Endodermal cell (in vitro differentiated cells): ENCODE results near the gene CLCN4. TPM values are rescaled to one million over a fixed set of nuclear protein-coding genes. Genes with fewer than 3 reads are reported as not detected.

Source experiments
- DNase-seq: peaks from one replicate; pipeline ENCODE4 v3.0.0-alpha.2; 2017
- H3K27ac ChIP-seq: 2 replicates; pipeline ENCODE4 v1.5.1; 2013; ENCODE audit warnings: mild to moderate bottlenecking, low read depth, low read length, moderate library complexity
- H3K27me3 ChIP-seq: 2 replicates; pipeline ENCODE4 v1.6.1; 2013; ENCODE audit warnings: mild to moderate bottlenecking, low read length, moderate library complexity; ENCODE audit not compliant: insufficient read depth, control insufficient read depth, poor library complexity, severe bottlenecking
- H3K36me3 ChIP-seq: 2 replicates; pipeline ENCODE4 v1.7.0; 2013; ENCODE audit warnings: mild to moderate bottlenecking, low read length, moderate library complexity; ENCODE audit not compliant: control insufficient read depth, insufficient read depth
- H3K4me1 ChIP-seq: one replicate; pipeline ENCODE4 v1.7.0; 2013; ENCODE audit warnings: low read length; ENCODE audit not compliant: control insufficient read depth, insufficient read depth
- H3K4me3 ChIP-seq: 2 replicates; pipeline ENCODE4 v1.5.1; 2013; ENCODE audit warnings: mild to moderate bottlenecking, low read length, moderate library complexity
- H3K9ac ChIP-seq: 2 replicates; pipeline ENCODE4 v1.6.1; 2013; ENCODE audit warnings: mild to moderate bottlenecking, low read length, moderate library complexity; ENCODE audit not compliant: poor library complexity, severe bottlenecking; ENCODE audit errors: extremely low read depth
- H3K9me3 ChIP-seq: 2 replicates; pipeline ENCODE4 v1.6.1; 2013; ENCODE audit warnings: mild to moderate bottlenecking, low read length, moderate library complexity; ENCODE audit not compliant: control insufficient read depth
- H3K27ac Mint-ChIP-seq: 2 replicates; pipeline ENCODE4 v1.8.0; 2020; ENCODE audit warnings: mixed read lengths
- H3K27me3 Mint-ChIP-seq: 2 replicates; pipeline ENCODE4 v1.8.0; 2021; ENCODE audit warnings: mild to moderate bottlenecking, mixed read lengths; ENCODE audit not compliant: insufficient read depth
- H3K36me3 Mint-ChIP-seq: 2 replicates; pipeline ENCODE4 v1.8.0; 2020; ENCODE audit warnings: low read depth, mixed read lengths
- H3K4me1 Mint-ChIP-seq: 2 replicates; pipeline ENCODE4 v1.8.0; 2020; ENCODE audit warnings: mixed read lengths
- H3K4me3 Mint-ChIP-seq: 2 replicates; pipeline ENCODE4 v1.8.0; 2020; ENCODE audit warnings: mild to moderate bottlenecking, moderate library complexity, mixed read lengths
- H3K9me3 Mint-ChIP-seq: 2 replicates; pipeline ENCODE4 v1.8.0; 2020; ENCODE audit warnings: mild to moderate bottlenecking, mixed read lengths
- CTCF ChIP-seq: fragments of 200-600 bp; sonication (generic); conservative IDR thresholded peaks from 2 replicates; pipeline ENCODE4 v1.5.0; 2021; ENCODE audit warnings: antibody characterized with exemption, mild to moderate bottlenecking
- WGBS, 2 experiments: methylation state at CpG; one replicate each; pipeline versions ENCODE4 v1.1.5 to v1.1.7; 2013; ENCODE audit warnings: missing lambda C conversion rate in 2 of 2, mixed read lengths in 1 of 2; ENCODE audit not compliant: insufficient coverage in 1 of 2, insufficient read length in 1 of 2; 5-methylcytosine and 5-hydroxymethylcytosine counted together
- total RNA-seq, 2 donors: library from RNA; stranded (reverse); fragmentation: NEBNext Ultra II Directional in 1 of 2; extraction: Animal tissue kit (Norgen Biotek cat#: 25700) in 1 of 2; gene quantifications; 2 replicates in 1 of 2; 3 replicates in 1 of 2; pipeline ENCODE4 v1.2.1, GENCODE V29; 2021

The CLCN4 gene
- total RNA-seq, 2 donors from 2014 or later, result 3.7 to 4.4 TPM

GRCh38 chrX:10119399-10119990, 37.3 kb upstream of the CLCN4 start:
- H3K27ac ChIP-seq, result no peak overlapping the region
- Mint-ChIP-seq H3K27me3 (no peaks in the 10 kb centered on the region), H3K4me1 (no peaks in the 10 kb centered on the region), H3K27ac (no peak overlapping the region), H3K36me3 (peaks cover 61% of the 10 kb centered on the region), H3K9me3 (peaks cover 85% of the 10 kb centered on the region), H3K4me3 (no peak overlapping the region)
- WGBS, 2 experiments, result 20 to 80% methylated on average over 3 to 11 of the region's 16 CpGs
- DNase-seq, result peak; percentile 86
- H3K9ac ChIP-seq, result no peak overlapping the region
- no peaks in the 10 kb centered on the region for H3K4me1 ChIP-seq
- peaks cover 41% of the 10 kb centered on the region for H3K9me3 ChIP-seq
- peaks cover 29% of the 10 kb centered on the region for H3K36me3 ChIP-seq
- TF ChIP-seq CTCF, result peak; percentile 100
- H3K4me3 ChIP-seq, result no peak overlapping the region
- no peaks in the 10 kb centered on the region for H3K27me3 ChIP-seq

- Mint-ChIP-seq H3K27ac (no peak overlapping the region), H3K36me3 (peaks cover 68% of the 10 kb centered on the region), H3K4me1 (no peaks in the 10 kb centered on the region), H3K9me3 (peaks cover 85% of the 10 kb centered on the region), H3K27me3 (no peaks in the 10 kb centered on the region), H3K4me3 (no peak overlapping the region)
- H3K9ac ChIP-seq, result no peak overlapping the region
- WGBS, 2 experiments, result 95% methylated on average over 6 of the region's 8 CpGs; no CpG with 5 or more reads in 1 of the 2 experiments
- TF ChIP-seq CTCF, result no peak
- no peaks in the 10 kb centered on the region for H3K27me3 ChIP-seq
- H3K27ac ChIP-seq, result no peak overlapping the region
- peak overlapping the region; percentile 60 for H3K4me3 ChIP-seq
- no peak for DNase-seq
- peaks cover 41% of the 10 kb centered on the region for H3K9me3 ChIP-seq
- H3K4me1 ChIP-seq, result no peaks in the 10 kb centered on the region
- H3K36me3 ChIP-seq, result peaks cover 29% of the 10 kb centered on the region
Observed at GRCh38 chrX:10120331-10120730, 36.4 kb upstream of the CLCN4 start.

- no peaks in the 10 kb centered on the region for H3K27me3 ChIP-seq
- no peak for DNase-seq
- no peaks in the 10 kb centered on the region for H3K27me3 Mint-ChIP-seq
- peaks cover 88% of the 10 kb centered on the region for H3K9me3 Mint-ChIP-seq
- H3K27ac Mint-ChIP-seq, result no peak overlapping the region
- no peak overlapping the region for H3K9ac ChIP-seq
- TF ChIP-seq CTCF, result no peak
- peaks cover 41% of the 10 kb centered on the region for H3K9me3 ChIP-seq
- peaks cover 68% of the 10 kb centered on the region for H3K36me3 Mint-ChIP-seq
- no peak overlapping the region for H3K27ac ChIP-seq
- H3K4me3 Mint-ChIP-seq, result no peak overlapping the region
- H3K36me3 ChIP-seq, result peaks cover 29% of the 10 kb centered on the region
- H3K4me1 ChIP-seq, result no peaks in the 10 kb centered on the region
- H3K4me1 Mint-ChIP-seq, result no peaks in the 10 kb centered on the region
- H3K4me3 ChIP-seq, result peak overlapping the region; percentile 60
- WGBS, 2 experiments, result 97 to 100% methylated on average over 2 to 7 of the region's 7 CpGs
Observed at GRCh38 chrX:10120828-10121227, 35.9 kb upstream of the CLCN4 start.
